Transverse colon (tissue), 3 donors: ENCODE measurements around the gene ACCS.

Source experiments
- EP300 ChIP-seq: sonication (generic); formaldehyde crosslinking; IDR thresholded peaks from one replicate; pipeline ENCODE4 v1.6.1; 2017; ENCODE audit warnings: antibody characterized with exemption, low read depth
- POLR2A ChIP-seq: fragments of 450-650 bp; IDR thresholded peaks from one replicate; pipeline ENCODE4 v1.6.1; 2016; ENCODE audit warnings: antibody characterized with exemption, mild to moderate bottlenecking, moderate library complexity
- TF ChIP-seq, protein P1 (sequence below), 5 experiments: fragments of 200-600 bp in 3 of 5; fragments of 450-650 bp in 2 of 5; sonication (generic) in 3 of 5; IDR thresholded peaks; 1 replicate in 2 of 5; 2 replicates in 3 of 5; pipeline ENCODE4 v1.5.1; 2016 to 2017; ENCODE audit warnings: antibody characterized with exemption in 5 of 5, inconsistent platforms in 3 of 5, mild to moderate bottlenecking in 2 of 5, moderate library complexity in 1 of 5

- TF ChIP-seq EP300 (no peak), POLR2A (no peak)
- TF ChIP-seq, protein P1, sequence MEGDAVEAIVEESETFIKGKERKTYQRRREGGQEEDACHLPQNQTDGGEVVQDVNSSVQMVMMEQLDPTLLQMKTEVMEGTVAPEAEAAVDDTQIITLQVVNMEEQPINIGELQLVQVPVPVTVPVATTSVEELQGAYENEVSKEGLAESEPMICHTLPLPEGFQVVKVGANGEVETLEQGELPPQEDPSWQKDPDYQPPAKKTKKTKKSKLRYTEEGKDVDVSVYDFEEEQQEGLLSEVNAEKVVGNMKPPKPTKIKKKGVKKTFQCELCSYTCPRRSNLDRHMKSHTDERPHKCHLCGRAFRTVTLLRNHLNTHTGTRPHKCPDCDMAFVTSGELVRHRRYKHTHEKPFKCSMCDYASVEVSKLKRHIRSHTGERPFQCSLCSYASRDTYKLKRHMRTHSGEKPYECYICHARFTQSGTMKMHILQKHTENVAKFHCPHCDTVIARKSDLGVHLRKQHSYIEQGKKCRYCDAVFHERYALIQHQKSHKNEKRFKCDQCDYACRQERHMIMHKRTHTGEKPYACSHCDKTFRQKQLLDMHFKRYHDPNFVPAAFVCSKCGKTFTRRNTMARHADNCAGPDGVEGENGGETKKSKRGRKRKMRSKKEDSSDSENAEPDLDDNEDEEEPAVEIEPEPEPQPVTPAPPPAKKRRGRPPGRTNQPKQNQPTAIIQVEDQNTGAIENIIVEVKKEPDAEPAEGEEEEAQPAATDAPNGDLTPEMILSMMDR (IDR thresholded peaks at IDR 0.05), result no peak
These were observed 47.9 kb upstream of the ACCS start for GRCh38 chr11:44018127-44018521.
